Measurements from ENCODE around the gene H2BK1.

H2BK1 gene

DNA sequence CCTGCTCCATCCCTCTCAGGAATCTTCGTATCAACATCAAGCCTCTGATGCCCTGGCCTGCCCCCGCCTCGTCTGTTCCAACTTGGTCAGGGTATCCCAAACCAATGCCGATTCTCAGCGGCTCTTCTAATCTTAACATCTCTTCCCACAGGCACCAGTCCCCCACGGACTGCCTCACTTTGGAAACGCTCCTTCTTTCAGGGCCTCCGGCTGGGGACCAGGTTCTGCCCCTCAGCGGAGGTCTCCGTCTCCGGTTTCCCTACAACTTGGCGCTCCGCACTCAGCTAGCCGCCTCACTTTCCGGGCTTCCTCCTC, 16.2 kb upstream of the H2BK1 start:
- TF ChIP-seq, protein P1, sequence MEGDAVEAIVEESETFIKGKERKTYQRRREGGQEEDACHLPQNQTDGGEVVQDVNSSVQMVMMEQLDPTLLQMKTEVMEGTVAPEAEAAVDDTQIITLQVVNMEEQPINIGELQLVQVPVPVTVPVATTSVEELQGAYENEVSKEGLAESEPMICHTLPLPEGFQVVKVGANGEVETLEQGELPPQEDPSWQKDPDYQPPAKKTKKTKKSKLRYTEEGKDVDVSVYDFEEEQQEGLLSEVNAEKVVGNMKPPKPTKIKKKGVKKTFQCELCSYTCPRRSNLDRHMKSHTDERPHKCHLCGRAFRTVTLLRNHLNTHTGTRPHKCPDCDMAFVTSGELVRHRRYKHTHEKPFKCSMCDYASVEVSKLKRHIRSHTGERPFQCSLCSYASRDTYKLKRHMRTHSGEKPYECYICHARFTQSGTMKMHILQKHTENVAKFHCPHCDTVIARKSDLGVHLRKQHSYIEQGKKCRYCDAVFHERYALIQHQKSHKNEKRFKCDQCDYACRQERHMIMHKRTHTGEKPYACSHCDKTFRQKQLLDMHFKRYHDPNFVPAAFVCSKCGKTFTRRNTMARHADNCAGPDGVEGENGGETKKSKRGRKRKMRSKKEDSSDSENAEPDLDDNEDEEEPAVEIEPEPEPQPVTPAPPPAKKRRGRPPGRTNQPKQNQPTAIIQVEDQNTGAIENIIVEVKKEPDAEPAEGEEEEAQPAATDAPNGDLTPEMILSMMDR (IDR thresholded peaks at IDR 0.05), result no peak

DNA sequence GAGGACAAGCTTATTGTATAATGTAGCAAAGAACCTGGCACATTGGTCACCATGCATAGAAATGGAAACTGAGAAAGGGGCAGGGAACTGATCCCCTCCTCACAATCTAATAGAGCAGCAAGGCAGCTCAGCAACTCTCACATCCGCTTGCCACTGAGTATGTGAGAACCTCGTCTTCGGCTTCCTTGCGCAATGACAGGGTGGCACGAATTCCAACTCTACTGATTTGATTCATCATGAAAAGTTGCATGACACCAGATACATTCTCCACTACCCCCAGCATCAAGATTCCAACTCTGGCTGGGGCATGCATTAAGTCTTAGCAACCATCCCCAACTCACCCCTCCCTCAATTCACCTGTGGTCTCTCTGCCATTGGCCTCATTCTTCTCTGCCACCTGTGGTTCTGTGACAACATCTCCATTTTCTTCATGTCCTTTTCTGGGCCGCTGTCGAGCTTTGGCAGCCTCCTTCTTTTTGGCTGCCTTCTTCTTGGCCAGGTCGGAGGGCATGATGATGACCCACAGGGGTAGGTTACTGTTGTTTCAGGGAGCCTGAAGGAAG, 15.7 kb upstream of the H2BK1 start:
- TF ChIP-seq, protein P1 (IDR thresholded peaks at IDR 0.05), result no peak

DNA sequence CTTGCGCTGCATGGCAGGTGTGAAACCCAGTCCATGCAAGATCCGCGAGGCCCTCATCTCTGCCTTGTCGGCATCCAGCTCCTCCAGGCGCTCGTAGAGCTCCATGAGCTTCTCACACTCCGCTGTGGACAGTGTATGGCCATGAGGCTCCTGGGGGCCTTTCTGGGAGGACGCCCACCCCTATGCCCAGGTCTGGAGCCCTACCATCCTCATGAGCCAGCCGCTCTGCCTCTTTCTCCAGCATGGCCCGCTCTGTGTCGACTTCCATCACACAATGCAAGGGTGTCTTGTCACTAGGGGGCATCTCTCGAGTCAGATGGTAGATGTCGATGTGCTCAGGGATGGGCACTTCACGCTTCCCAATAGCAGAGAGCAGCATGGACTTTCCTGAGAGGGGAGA, 13.4 kb upstream of the H2BK1 start:
- TF ChIP-seq, protein P1 (IDR thresholded peaks at IDR 0.05), result no peak

DNA sequence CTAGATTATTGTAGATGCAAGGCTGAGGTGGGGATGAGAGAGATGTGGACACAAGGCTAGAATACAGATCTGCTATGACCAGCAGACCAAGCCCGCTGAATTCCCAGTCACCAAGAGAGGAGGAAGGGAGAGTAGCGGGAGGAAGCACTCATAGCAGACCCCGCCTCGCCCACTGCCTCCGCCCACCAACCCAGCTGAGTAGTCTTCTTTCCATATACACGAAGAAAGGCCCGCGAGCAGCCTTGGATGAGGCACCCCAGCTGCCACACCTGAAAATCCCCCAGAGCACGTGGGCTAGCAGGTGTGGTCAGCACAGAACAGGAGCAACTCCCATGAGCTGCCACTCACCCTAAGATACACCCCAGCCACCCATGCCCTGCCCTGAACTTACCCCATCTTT, 7.9 kb upstream of the H2BK1 start:
- TF ChIP-seq, protein P1 (IDR thresholded peaks at IDR 0.05), result no peak

DNA sequence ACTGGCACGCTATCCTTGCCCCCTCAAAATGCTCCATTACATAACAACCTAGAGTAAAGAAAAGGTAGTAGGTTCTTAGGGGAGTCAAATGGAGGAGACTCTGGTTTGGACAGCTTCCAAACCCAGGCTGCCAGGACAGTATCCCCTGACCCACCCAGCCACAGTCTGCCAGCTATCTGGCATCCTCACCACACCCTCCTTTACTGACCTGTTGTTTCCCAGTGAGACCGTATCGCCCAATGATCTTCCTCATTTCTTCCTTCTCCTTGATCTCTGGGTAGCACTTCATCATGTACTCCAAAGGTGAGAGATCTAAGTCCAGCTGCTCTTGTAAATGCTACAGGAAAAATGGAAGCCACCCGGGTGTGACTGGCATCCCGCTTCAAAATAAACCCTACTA, 5.1 kb upstream of the H2BK1 start:
- TF ChIP-seq, protein P1 (IDR thresholded peaks at IDR 0.05), result no peak

DNA sequence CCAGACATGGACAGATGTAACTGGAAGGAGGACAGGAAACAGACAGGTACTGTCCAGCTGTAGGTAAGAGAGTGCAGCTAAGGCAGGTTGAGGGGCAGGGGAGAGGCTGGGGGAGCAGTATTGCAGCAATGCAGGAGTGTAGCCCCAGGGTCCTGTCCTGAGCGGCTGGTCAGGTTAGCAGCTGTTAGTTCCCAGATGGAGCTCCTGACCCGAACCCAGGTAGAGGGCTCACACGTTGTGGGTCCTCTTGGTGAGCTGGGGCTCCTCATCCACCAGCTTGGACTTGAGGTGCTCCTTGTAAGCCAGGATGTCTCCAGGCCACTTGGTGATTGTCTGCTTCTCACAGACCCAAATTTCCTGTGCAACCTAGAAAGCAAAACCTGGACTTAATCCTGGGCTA, 3.5 kb upstream of the H2BK1 start:
- TF ChIP-seq, protein P1 (IDR thresholded peaks at IDR 0.05), result no peak

DNA sequence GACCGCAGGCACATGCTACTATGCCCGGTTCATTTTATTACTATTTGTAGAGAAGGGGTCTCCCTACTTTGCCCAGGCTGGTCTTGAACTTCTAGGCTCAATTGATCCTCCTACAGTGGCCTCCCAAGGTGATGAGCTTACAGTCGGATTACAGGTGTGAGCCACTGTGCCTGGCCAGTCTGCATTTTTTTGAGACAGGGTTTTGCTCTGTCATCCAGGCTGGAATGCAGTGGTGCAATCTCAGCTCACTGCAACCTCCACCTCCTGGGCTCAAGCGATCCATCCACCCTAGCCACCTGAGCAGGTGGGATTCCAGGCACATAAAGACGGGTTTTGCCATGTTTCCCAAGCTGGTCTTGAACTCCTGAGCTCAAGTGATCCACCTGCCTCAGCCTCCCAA, 2.3 kb upstream of the H2BK1 start:
- TF ChIP-seq, protein P1 (IDR thresholded peaks at IDR 0.05), result no peak

DNA sequence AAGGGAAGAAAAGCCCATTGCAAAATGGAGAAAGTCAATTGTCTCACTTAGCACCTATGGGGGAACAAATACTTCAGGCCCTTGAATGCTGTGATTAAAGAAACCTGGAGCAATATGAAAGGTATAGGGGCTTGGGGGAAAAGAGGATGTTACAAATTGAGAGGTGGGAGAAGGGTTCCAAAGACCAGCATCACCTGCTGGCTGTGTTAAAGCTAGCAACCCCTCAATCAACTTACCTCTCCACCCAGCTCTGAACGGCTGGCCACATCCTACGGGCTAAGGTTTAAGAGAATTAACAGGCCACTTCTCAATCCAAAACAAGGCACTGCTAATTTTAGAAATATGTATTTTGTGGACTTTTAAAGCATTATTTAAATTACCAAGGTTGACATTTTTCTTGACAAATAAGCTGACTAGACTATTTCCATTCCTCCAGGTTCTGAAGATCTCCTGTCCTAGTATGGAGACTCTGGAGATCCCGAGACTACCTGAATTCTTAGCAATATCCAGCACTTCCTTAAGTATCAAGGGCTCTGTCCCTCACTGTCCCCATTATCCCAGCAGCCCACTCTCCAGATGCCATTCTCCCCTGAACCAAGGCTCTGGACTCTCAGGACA, 976 bp upstream of the H2BK1 start:
- TF ChIP-seq, protein P1 (IDR thresholded peaks at IDR 0.05), result no peak
